ENCODE data around the gene PARVA. TPM values are rescaled to one million over a fixed set of nuclear protein-coding genes. Genes with fewer than 3 reads are reported as not detected.

Gene PARVA
- total RNA-seq, 1 experiment from 2014 or later = 31.5 TPM

- H3K79me2 ChIP-seq (ENCODE audit: low read depth) = no peaks in the 10 kb centered on the region
- POLR2A ChIA-PET (ENCODE audit: unreplicated experiment) = no interaction called here
- CTCF ChIA-PET = no interaction called here
- no peaks in the 10 kb centered on the region for H3K9me2 ChIP-seq (ENCODE audit: insufficient read depth)
- no peak overlapping the region for H3K27ac ChIP-seq
- no peaks in the 10 kb centered on the region for H3K36me3 ChIP-seq (ENCODE audit: low read depth)
- no TSS peak for BruUV-seq (replicated peaks)
- H3K4me2 ChIP-seq = no peak overlapping the region
- H3K4me3 ChIP-seq = no peak overlapping the region
- no peaks in the 10 kb centered on the region for H4K20me1 ChIP-seq (ENCODE audit: insufficient read depth)
- intact Hi-C loops (cut with micrococcal nuclease; ENCODE audit: unreplicated experiment) = no loop called here
- TF ChIP-seq EZH2 (IDR thresholded peaks at IDR 0.05; ENCODE audit: low read depth) (no peak), CTCF (conservative IDR thresholded peaks at IDR 0.05) (no peak)
- no peaks in the 10 kb centered on the region for H3F3A ChIP-seq (ENCODE audit: insufficient read depth, low read depth)
- DNase-seq = no peak
- H3K27me3 ChIP-seq (ENCODE audit: insufficient read depth, low read depth) = no peaks in the 10 kb centered on the region
- no peaks in the 10 kb centered on the region for H3K4me1 ChIP-seq (replicated peaks; ENCODE audit: insufficient read depth)
- H2AFZ ChIP-seq = no peak overlapping the region
- H3K9me3 ChIP-seq (ENCODE audit: insufficient read depth, low read depth) = peaks cover 4% of the 10 kb centered on the region; the same call in 1 of the 2 replicates
Measured at GRCh38 chr11:12489246-12489772, 111.9 kb downstream of the PARVA start.

- intact Hi-C loops (cut with micrococcal nuclease; ENCODE audit: unreplicated experiment) = loop anchor here (10.0 kb wide), 1 partner anchor 160 kb away; no protein-coding TSS in a partner anchor
- no peaks in the 10 kb centered on the region for H3K36me3 ChIP-seq (ENCODE audit: low read depth)
- no peaks in the 10 kb centered on the region for H3K79me2 ChIP-seq (ENCODE audit: low read depth)
- no peaks in the 10 kb centered on the region for H3F3A ChIP-seq (ENCODE audit: insufficient read depth, low read depth)
- no peak for DNase-seq
- POLR2A ChIA-PET (ENCODE audit: unreplicated experiment) = no interaction called here
- no peak overlapping the region for H3K27ac ChIP-seq
- H3K27me3 ChIP-seq (ENCODE audit: insufficient read depth, low read depth) = no peaks in the 10 kb centered on the region
- H2AFZ ChIP-seq = no peak overlapping the region
- TF ChIP-seq CTCF (conservative IDR thresholded peaks at IDR 0.05) (no peak), EZH2 (IDR thresholded peaks at IDR 0.05; ENCODE audit: low read depth) (no peak)
- H3K4me3 ChIP-seq = no peak overlapping the region
- H3K9me2 ChIP-seq (ENCODE audit: insufficient read depth) = no peaks in the 10 kb centered on the region
- BruUV-seq (replicated peaks) = no TSS peak
- CTCF ChIA-PET = interaction anchor here (0.7 kb wide), 1 partner anchor 852 kb away, joined by 6 read pairs; no protein-coding TSS in a partner anchor
- no peaks in the 10 kb centered on the region for H3K9me3 ChIP-seq (ENCODE audit: insufficient read depth, low read depth)
- H4K20me1 ChIP-seq (ENCODE audit: insufficient read depth) = no peaks in the 10 kb centered on the region
- H3K4me2 ChIP-seq = no peak overlapping the region
- peaks cover 5% of the 10 kb centered on the region; the same call in 1 of the 2 replicates for H3K4me1 ChIP-seq (replicated peaks; ENCODE audit: insufficient read depth)
Measured at GRCh38 chr11:12494699-12495098, 117.3 kb downstream of the PARVA start.

- TF ChIP-seq EZH2 (IDR thresholded peaks at IDR 0.05; ENCODE audit: low read depth) (no peak), CTCF (conservative IDR thresholded peaks at IDR 0.05) (no peak)
- Histone ChIP-seq H2AFZ (no peak overlapping the region), H4K20me1 (ENCODE audit: insufficient read depth) (no peaks in the 10 kb centered on the region), H3K36me3 (ENCODE audit: low read depth) (no peaks in the 10 kb centered on the region), H3K79me2 (ENCODE audit: low read depth) (no peaks in the 10 kb centered on the region), H3K27ac (no peak overlapping the region), H3K4me3 (no peak overlapping the region), H3F3A (ENCODE audit: insufficient read depth, low read depth) (no peaks in the 10 kb centered on the region), H3K9me2 (ENCODE audit: insufficient read depth) (no peaks in the 10 kb centered on the region), H3K9me3 (ENCODE audit: insufficient read depth, low read depth) (no peaks in the 10 kb centered on the region), H3K27me3 (ENCODE audit: insufficient read depth, low read depth) (no peaks in the 10 kb centered on the region), H3K4me1 (replicated peaks; ENCODE audit: insufficient read depth) (peaks cover 5% of the 10 kb centered on the region; the same call in 1 of the 2 replicates), H3K4me2 (no peak overlapping the region)
- BruUV-seq (replicated peaks) = no TSS peak
- ChIA-PET CTCF (no interaction called here), POLR2A (ENCODE audit: unreplicated experiment) (interaction anchor here (0.6 kb wide), 1 partner anchor 148 kb away, joined by 3 read pairs; no protein-coding TSS in a partner anchor)
- no peak for DNase-seq
- intact Hi-C loops (cut with micrococcal nuclease; ENCODE audit: unreplicated experiment) = loop anchor here (10.0 kb wide), 1 partner anchor 162 kb away; no protein-coding TSS in a partner anchor
Measured at GRCh38 chr11:12496181-12497025, 119.0 kb downstream of the PARVA start.
